ENCODE measurements around the gene ZC3H8.

DNA sequence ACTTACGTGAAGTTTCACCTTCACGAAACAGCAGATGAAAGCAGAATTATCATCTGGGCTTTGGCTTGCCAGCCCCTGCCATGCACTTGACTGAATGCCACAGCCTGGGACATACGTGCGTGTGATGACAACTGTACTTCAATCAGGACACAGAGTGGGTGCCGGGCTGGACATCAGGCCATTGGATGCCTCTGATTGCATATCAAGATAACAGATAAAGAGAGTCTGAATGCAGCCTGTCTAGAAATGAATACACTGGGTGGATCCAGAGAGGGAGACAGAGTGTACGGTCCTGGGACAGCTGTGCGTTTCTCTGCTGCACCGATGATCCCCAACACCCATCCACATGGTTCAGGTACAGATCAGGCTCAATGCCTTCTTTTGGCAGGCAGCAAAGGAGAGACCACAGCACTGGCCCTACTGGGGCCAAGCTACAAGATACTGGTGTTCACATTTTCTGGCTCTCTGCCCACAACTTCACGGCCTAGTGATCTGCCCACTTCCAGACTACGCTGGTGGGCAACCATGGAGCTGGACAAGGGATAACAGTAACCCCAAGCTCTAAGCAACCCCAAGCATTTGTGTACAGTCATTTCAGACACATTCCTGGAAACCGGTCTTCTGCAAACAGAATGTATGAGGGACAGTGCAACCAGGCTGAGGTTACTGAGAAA, 81.1 kb downstream of the ZC3H8 start:
- TF ChIP-seq POLR2A (IDR thresholded peaks at IDR 0.05), result no peak
- no peak for TF ChIP-seq CTCF (IDR thresholded peaks at IDR 0.05)
